Measurements from ENCODE around the gene CDH24. TPM values are rescaled to one million over a fixed set of nuclear protein-coding genes. Genes with fewer than 3 reads are reported as not detected.
A peak's percentile ranks its signal among the peaks of the same experiment; 100 is the strongest.

The CDH24 gene
- total RNA-seq, 6 donors from 2014 or later, result 2.0 to 8.0 (median 4.2) TPM

DNA sequence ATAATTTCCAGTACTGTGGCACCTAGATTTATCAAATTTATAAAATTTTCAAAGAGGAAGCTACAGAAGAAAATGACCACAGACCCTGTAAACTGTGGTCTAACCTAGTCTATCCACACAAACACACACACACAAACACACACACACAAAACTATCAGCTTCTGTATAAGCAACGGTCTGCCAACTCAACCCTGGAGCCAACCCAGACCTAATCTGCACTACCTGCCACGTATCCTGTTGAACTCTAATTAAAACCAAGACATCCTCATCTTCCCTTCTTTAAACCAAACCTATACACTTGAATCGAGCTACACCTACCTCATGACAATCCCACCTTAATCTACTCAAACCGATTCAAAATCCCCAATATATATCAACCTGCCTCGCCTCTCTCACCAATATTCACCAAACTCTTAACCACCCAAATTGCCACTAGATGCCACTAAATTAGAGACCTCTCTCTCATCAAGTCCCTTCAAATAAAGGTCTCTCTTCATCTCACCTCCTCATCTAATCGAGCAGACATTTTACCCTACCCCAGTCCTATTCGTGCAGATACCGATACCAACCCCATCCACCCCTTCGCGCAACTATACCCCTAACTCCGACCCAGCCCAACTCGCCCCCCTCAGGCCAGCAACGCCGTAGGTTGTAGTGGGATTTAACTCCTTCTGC, 36.8 kb upstream of the CDH24 start:
- peak overlapping the region; percentile 74 to 85 (median 82) for H3K4me3 ChIP-seq
- TF ChIP-seq, protein P1, sequence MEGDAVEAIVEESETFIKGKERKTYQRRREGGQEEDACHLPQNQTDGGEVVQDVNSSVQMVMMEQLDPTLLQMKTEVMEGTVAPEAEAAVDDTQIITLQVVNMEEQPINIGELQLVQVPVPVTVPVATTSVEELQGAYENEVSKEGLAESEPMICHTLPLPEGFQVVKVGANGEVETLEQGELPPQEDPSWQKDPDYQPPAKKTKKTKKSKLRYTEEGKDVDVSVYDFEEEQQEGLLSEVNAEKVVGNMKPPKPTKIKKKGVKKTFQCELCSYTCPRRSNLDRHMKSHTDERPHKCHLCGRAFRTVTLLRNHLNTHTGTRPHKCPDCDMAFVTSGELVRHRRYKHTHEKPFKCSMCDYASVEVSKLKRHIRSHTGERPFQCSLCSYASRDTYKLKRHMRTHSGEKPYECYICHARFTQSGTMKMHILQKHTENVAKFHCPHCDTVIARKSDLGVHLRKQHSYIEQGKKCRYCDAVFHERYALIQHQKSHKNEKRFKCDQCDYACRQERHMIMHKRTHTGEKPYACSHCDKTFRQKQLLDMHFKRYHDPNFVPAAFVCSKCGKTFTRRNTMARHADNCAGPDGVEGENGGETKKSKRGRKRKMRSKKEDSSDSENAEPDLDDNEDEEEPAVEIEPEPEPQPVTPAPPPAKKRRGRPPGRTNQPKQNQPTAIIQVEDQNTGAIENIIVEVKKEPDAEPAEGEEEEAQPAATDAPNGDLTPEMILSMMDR (IDR thresholded peaks at IDR 0.05), result peak in 1 of 6 experiments; percentile 5
- TF ChIP-seq EP300 (IDR thresholded peaks at IDR 0.05), result no peak
- DNase-seq (no peak), ATAC-seq (ENCODE audit: low FRiP score in 2 of 2) (no peak)
- H3K27ac ChIP-seq, result peak overlapping the region; percentile 91 to 100 (median 99)
- H3K9me3 ChIP-seq, result no peaks in the 10 kb centered on the region
- H3K36me3 ChIP-seq, result peaks cover 11 to 59% (median 33%) of the 10 kb centered on the region in 4 donors
- peaks cover 25 to 69% (median 42%) of the 10 kb centered on the region in 4 donors for H3K4me1 ChIP-seq
- 0 to 2% methylated on average over 14 of the region's 14 CpGs for WGBS, 2 donors
- no peaks in the 10 kb centered on the region for H3K27me3 ChIP-seq

DNA sequence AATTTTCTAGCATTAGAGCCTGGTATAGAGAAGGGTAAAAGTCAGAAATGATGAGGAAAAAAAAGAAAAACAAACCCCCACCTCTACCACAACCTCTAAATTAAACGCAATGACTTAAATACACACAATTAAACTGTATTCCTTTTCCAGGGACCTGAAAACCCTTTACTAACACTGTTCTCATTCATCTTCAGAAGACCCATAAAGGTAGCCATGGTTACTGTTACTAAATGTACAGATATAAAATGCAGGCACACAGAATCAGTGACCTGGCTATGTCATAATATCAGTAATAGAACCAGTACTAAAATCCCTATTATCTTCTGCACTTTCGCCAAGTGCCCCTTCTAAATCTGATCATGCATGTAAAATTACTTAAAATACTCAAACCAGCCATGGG, 36.2 kb upstream of the CDH24 start:
- peak overlapping the region in 3 of 4 donors; percentile 74 to 85 (median 84) for H3K4me3 ChIP-seq
- H3K27me3 ChIP-seq, result no peaks in the 10 kb centered on the region
- H3K27ac ChIP-seq, result peak overlapping the region in 1 of 4 donors; percentile 100
- H3K9me3 ChIP-seq, result no peaks in the 10 kb centered on the region
- TF ChIP-seq EP300 (IDR thresholded peaks at IDR 0.05) (no peak), POLR2A (IDR thresholded peaks at IDR 0.05) (no peak), POLR2AphosphoS5 (IDR thresholded peaks at IDR 0.05) (no peak)
- TF ChIP-seq, protein P1 (IDR thresholded peaks at IDR 0.05), result no peak
- 67 to 75% methylated on average over 2 of the region's 2 CpGs for WGBS, 2 donors
- H3K36me3 ChIP-seq, result peaks cover 17 to 59% (median 38%) of the 10 kb centered on the region in 4 donors
- peaks cover 25 to 69% (median 42%) of the 10 kb centered on the region in 4 donors for H3K4me1 ChIP-seq
- no peak for DNase-seq
- no peak for ATAC-seq (ENCODE audit: low FRiP score in 2 of 2)

DNA sequence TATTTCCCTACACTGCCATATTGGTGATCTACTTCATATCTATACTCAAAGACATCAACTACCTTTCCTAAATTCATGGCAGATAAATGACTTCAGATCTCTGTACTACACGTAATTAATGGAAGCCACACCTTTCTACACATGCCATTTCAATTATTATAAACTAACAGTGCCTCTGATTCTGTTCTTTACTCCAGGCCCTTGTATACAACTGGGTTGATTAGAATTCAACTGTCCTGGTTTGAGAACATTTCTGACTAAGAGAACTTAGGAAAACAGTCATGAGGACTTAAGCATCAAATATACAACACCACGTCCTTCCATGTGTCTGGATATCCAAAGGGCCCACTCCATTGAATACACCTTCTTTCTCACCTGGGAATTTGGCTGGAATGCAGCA, 35.8 kb upstream of the CDH24 start:
- WGBS, 2 donors, result 74 to 78% methylated on average over 2 of the region's 2 CpGs
- Histone ChIP-seq H3K4me3 (peak overlapping the region in 1 of 4 donors; percentile 74), H3K9me3 (no peaks in the 10 kb centered on the region), H3K27ac (no peak overlapping the region), H3K4me1 (peaks cover 25 to 67% (median 42%) of the 10 kb centered on the region in 4 donors), H3K27me3 (no peaks in the 10 kb centered on the region), H3K36me3 (peaks cover 20 to 59% (median 37%) of the 10 kb centered on the region in 4 donors)
- DNase-seq (no peak), ATAC-seq (ENCODE audit: low FRiP score in 2 of 2) (no peak)
- TF ChIP-seq, protein P1 (IDR thresholded peaks at IDR 0.05), result no peak
- TF ChIP-seq EP300 (IDR thresholded peaks at IDR 0.05), result no peak
- no peak for TF ChIP-seq POLR2A (IDR thresholded peaks at IDR 0.05)
- TF ChIP-seq POLR2AphosphoS5 (IDR thresholded peaks at IDR 0.05), result no peak

DNA sequence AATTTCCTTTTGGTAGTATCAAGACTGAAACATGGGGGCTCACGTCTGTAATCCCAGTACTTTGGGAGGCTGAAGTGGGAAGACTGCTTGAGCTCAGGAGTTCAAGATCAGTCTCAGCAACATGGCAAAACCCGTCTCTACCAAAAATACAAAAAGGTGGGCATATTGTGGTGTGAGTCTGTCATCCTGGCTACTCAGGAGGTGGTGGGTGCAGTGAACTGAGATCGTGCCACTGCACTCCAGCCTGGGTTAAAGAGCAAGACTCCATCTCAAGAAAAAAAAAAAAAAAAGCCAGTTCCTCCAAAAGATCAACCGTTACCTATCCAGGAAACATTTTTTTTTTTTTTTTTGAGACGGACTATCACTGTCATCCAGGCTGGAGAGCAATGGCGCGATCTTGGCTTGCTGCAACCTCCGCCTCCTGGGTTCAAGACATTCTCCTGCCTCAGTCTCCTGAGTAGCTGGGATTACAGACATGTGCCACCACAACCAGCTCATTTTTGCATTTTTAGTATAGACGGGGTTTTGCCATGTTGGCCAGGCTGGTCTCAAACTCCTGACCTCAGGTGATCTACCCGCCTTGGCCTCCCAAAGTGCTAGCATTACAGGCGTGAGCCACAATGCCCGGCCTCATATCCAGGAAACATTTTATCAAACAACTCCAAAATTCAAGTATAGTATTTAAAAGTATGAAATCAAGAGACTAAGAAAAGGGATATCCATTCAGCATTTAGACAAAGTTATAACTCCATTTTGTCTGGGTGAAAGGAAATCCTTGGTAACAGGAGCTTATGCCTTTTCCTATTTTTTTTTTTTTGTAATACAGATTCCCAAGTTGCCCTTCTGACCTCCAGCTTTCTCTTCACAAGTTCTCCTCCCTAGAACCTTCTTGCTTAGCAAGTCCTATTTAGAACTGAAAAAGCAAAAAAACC, 34.2 kb upstream of the CDH24 start:
- no peaks in the 10 kb centered on the region for H3K27me3 ChIP-seq
- no peak for ATAC-seq (ENCODE audit: low FRiP score in 2 of 2)
- H3K4me1 ChIP-seq, result peaks cover 23 to 52% (median 34%) of the 10 kb centered on the region in 4 donors
- no peak for DNase-seq
- no peaks in the 10 kb centered on the region for H3K9me3 ChIP-seq
- peaks cover 20 to 66% (median 46%) of the 10 kb centered on the region in 4 donors for H3K36me3 ChIP-seq
- 83 to 84% methylated on average over 12 of the region's 12 CpGs for WGBS, 2 donors
- H3K27ac ChIP-seq, result no peak overlapping the region
- H3K4me3 ChIP-seq, result no peak overlapping the region
- TF ChIP-seq POLR2AphosphoS5 (IDR thresholded peaks at IDR 0.05) (no peak), EP300 (IDR thresholded peaks at IDR 0.05) (no peak), POLR2A (IDR thresholded peaks at IDR 0.05) (no peak)
- TF ChIP-seq, protein P1 (IDR thresholded peaks at IDR 0.05), result no peak

All from upper lobe of left lung (tissue), 6 donors.